GM12891 (cell line): ENCODE results near the gene FBXL20.

Experiments used
- POLR2A ChIP-seq: IDR thresholded peaks from 2 replicates; pipeline ENCODE4 v1.6.1; 2011; ENCODE audit warnings: low read depth, low read length, control low read depth
- POU2F2 ChIP-seq: IDR thresholded peaks from 2 replicates; pipeline ENCODE4 v1.6.1; 2011; ENCODE audit warnings: low read depth, mild to moderate bottlenecking, control low read depth, low read length, moderate library complexity

- no peak for TF ChIP-seq POU2F2
- no peak for TF ChIP-seq POLR2A
Observed at GRCh38 chr17:39237586-39237985, 163.8 kb downstream of the FBXL20 start.
